D721Med (cell line): ENCODE data around the gene TOB1.

Experiments used
- DNase-seq: peaks from one replicate; pipeline ENCODE4 v3.0.0; 2011; ENCODE audit warnings: low spot score; ENCODE audit not compliant: insufficient read length
- FAIRE-seq: peaks from 2 replicates; lab custom pipeline; 2011; peaks lifted over from hg19 to GRCh38; lab: Jason Lieb, UNC
- TF ChIP-seq, protein P1 (sequence below): IDR thresholded peaks from 2 replicates; pipeline ENCODE4 v1.5.1; 2012; ENCODE audit warnings: mild to moderate bottlenecking, control low read depth; ENCODE audit not compliant: insufficient read depth; ENCODE audit errors: missing control alignments

TOB1 gene

DNA sequence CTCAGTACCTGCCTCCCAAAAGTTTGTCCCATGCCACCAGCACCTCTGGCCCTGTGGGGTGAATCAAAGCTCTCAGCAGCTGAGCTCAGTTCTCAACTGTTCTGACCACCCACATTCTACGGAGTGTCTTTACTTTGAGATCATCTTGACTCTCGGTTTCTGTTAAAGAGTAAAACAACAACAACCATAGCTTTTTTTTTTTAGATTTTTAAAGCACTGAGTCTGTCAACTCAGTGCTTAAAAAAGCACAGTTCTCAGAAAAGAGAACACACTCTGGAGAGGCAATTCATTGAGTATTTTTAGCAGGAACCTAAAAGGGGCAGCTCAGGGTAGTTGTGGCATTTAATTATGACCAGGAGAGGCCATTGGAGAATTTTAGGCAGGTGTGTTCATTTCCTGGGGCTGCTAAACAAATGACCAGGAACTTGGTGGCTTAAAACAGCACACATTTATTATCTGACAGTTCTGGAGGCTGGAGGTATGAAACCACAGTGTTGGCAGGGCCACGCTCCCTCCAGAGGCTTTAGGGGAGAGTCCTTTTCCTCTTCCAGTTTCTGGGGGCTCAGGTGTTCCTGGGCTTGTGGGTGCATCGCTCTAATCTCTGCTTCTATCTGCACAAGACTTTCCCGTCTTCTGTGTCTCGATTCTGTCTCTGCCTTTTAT lies 37.5 kb downstream of the TOB1 start:
- DNase-seq, result no peak
- FAIRE-seq, result no peak
- TF ChIP-seq, protein P1, sequence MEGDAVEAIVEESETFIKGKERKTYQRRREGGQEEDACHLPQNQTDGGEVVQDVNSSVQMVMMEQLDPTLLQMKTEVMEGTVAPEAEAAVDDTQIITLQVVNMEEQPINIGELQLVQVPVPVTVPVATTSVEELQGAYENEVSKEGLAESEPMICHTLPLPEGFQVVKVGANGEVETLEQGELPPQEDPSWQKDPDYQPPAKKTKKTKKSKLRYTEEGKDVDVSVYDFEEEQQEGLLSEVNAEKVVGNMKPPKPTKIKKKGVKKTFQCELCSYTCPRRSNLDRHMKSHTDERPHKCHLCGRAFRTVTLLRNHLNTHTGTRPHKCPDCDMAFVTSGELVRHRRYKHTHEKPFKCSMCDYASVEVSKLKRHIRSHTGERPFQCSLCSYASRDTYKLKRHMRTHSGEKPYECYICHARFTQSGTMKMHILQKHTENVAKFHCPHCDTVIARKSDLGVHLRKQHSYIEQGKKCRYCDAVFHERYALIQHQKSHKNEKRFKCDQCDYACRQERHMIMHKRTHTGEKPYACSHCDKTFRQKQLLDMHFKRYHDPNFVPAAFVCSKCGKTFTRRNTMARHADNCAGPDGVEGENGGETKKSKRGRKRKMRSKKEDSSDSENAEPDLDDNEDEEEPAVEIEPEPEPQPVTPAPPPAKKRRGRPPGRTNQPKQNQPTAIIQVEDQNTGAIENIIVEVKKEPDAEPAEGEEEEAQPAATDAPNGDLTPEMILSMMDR, result no peak

DNA sequence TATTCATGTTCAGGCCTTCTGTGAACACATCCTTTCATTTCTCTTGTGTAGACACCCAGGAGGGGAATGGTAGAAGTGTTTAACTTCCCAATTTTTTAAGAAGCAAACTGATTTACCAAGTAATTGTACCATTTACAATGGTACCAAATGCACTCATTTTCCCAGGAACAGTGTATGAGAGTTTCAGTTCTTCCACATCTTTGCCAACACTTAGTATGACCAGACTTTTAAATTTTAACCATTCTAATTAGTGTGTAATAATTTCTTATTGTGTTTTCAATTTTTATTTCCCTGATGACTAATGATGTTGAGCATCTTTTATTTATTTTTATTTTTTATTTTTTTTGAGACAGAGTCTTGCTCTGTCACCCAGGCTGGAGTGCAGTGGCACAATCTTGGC lies 41.0 kb downstream of the TOB1 start:
- DNase-seq, result no peak
- FAIRE-seq, result no peak
- TF ChIP-seq, protein P1, result no peak

DNA sequence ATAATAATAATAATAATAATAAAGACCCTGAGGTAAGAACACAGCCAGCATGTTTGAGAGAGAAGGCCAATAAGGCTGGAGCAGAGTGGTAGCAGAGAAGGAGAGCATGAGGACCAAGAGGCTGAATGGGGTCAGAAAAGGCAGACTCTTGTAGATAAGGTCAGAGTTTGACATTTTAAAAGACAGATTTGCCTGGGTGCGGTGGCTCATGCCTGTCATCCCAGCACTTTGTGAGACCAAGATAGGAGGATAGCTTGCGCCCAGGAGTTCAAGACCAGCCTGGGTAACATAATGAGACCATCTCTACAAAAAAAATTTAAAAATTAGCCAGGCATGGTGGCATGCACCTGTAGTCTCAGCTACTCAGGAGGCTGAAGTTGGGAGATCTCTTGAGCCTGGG lies 41.7 kb downstream of the TOB1 start:
- DNase-seq (no peak), FAIRE-seq (no peak)
- TF ChIP-seq, protein P1, result no peak

DNA sequence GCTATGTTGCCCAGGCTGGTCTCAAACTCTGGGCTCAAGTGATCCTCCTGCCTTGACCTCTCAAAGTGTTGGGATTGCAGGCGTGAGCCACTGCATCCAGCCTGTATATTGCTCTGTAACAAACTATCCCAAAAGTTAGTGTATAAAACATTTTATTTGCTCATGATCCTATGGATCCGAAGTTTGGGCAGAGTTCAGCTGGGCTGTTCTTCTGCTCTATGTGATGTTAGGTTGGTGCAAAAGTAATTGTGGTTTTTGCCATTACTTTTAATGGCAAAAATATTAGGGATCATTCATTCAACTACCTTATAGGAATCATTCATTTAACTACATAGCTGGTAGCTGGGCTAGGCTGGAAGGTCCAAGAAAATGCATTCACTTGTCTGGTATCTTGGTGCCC lies 43.6 kb downstream of the TOB1 start:
- FAIRE-seq (no peak), DNase-seq (no peak)
- TF ChIP-seq, protein P1, result no peak

DNA sequence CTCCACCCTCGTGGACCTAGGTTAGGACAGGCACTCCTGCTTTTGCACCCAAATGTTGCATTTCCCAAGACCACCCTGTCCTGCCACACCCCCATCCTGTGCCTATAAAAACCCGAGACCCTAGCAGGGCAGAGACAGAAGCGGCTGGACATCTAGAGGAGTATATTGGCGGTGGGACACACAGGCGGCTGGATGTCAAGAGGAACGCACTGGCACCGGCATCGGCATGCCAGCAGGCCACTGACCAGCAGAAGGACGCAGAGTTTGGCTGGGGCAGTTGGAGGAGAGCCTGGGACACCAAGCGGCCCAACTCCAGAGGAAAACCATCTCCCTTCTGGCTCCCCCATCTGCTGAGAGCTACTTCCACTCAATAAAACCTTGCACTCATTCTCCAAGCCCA lies 45.5 kb downstream of the TOB1 start:
- FAIRE-seq, result no peak
- DNase-seq, result no peak
- TF ChIP-seq, protein P1, result no peak

DNA sequence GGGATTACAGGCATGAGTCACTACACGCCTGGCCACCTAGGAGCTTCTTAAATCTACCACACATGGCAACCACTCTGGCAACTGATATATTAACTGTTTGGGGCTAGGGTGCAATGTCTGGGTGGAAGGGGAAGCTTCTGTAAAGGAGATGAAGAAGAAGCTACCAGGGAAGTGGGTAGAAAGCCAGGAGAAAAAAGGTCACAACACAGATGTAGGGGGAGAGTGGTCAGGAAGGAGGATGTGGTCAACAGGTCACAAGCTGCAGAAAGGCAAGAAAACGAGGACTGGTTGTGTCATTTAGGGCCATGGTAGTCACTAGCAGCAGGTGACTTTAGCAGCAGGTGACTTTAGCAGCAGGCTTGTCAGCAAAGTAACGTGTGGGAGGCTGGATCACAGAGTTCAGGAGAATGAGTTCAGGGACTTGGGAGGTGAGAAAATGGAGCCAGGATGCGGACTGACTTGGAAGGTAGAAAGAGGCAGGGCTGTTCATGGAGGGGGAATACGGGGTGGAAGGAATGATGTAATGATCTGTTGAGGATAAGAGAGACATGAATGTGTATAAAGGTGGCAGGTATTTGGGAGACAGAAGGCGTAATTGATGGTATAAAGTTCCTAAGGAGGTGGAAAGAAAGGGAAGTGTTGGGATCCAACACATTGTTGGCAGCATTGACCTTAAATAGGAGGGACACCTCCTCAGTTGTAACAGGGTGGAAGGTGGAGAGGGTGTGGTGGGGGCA lies 47.1 kb downstream of the TOB1 start:
- FAIRE-seq, result no peak
- TF ChIP-seq, protein P1, result no peak
- DNase-seq, result no peak

DNA sequence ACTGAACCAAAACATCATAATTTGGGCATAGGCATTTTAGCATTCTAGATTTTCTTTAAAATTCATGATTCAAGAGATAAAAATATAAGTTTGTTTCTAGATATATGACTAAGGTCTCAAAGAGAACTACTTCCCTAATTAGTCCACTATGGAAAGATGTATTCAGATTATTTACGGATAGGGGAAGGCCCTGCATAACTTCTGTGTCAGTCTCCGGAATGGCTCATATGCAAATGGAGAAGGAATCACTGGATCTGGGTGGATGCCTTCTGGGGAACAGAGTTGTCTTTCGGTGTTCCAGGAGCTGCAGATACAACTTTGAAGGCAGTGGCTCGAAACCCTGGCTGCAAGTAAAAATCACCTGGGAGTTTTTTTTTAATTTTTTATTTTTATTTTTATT lies 47.9 kb downstream of the TOB1 start:
- TF ChIP-seq, protein P1, result no peak
- no peak for DNase-seq
- FAIRE-seq, result no peak
